Loucy (cell line): ENCODE measurements around the gene SDK2.

Experiments used
- EZH2phosphoT487 ChIP-seq: fragments of 200-600 bp; IDR thresholded peaks from 2 replicates; pipeline ENCODE4 v1.6.1; 2018; ENCODE audit warnings: antibody characterized with exemption, mild to moderate bottlenecking, moderate library complexity, borderline replicate concordance
- TF ChIP-seq, protein P1 (sequence below): fragments of 200-600 bp; sonication (generic); conservative IDR thresholded peaks from 2 replicates; pipeline ENCODE4 v1.5.1; 2014; ENCODE audit warnings: mild to moderate bottlenecking, antibody characterized with exemption, low read length

- TF ChIP-seq, protein P1, sequence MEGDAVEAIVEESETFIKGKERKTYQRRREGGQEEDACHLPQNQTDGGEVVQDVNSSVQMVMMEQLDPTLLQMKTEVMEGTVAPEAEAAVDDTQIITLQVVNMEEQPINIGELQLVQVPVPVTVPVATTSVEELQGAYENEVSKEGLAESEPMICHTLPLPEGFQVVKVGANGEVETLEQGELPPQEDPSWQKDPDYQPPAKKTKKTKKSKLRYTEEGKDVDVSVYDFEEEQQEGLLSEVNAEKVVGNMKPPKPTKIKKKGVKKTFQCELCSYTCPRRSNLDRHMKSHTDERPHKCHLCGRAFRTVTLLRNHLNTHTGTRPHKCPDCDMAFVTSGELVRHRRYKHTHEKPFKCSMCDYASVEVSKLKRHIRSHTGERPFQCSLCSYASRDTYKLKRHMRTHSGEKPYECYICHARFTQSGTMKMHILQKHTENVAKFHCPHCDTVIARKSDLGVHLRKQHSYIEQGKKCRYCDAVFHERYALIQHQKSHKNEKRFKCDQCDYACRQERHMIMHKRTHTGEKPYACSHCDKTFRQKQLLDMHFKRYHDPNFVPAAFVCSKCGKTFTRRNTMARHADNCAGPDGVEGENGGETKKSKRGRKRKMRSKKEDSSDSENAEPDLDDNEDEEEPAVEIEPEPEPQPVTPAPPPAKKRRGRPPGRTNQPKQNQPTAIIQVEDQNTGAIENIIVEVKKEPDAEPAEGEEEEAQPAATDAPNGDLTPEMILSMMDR: no peak
- TF ChIP-seq EZH2phosphoT487: no peak
Observed at GRCh38 chr17:73346501-73347162, 297.6 kb downstream of the SDK2 start.
